ENCODE data around the gene SIGLECL1. TPM values are rescaled to one million over a fixed set of nuclear protein-coding genes. Genes with fewer than 3 reads are reported as not detected.

The SIGLECL1 gene
- total RNA-seq, 1 experiment from 2014 or later, result not detected

- H3K9me3 ChIP-seq (ENCODE audit: control insufficient read depth, low read depth, low read length), result no peaks in the 10 kb centered on the region
- peaks cover 0 to 9% of the 10 kb centered on the region in 2 experiments; a peak in 2 of 4 replicates for H3K4me1 Mint-ChIP-seq
- H3K79me2 ChIP-seq (ENCODE audit: insufficient read depth, low read length), result no peaks in the 10 kb centered on the region
- no CpG with 5 or more reads among the region's 8 CpGs for WGBS (ENCODE audit: extremely low coverage, insufficient read length, low lambda C conversion rate)
- H3K27me3 ChIP-seq (ENCODE audit: insufficient read depth, low read length), result peaks cover 3% of the 10 kb centered on the region; the same call in 1 of the 2 replicates
- H3K14ac ChIP-seq (ENCODE audit: insufficient read depth, low read length), result no peak overlapping the region
- H3K23ac ChIP-seq (ENCODE audit: insufficient read length, low read depth, low read length), result no peak overlapping the region
- H3K23me2 ChIP-seq (ENCODE audit: insufficient read length, low read depth, low read length, poor library complexity, severe bottlenecking), result no peaks in the 10 kb centered on the region
- H2BK15ac ChIP-seq (ENCODE audit: low read depth, low read length), result no peak overlapping the region
- H3K27me3 Mint-ChIP-seq (ENCODE audit: low read depth), result peaks cover 9% of the 10 kb centered on the region
- no peak overlapping the region for H2AFZ ChIP-seq (ENCODE audit: low read length)
- no peak overlapping the region for H3K27ac ChIP-seq (ENCODE audit: insufficient read length, low read depth, low read length)
- H3K27ac Mint-ChIP-seq, result no peak overlapping the region
- no peak overlapping the region for H3K18ac ChIP-seq (ENCODE audit: insufficient read length, low read depth, low read length)
- DNase-seq, result peak; percentile 9
- H3K79me1 ChIP-seq (ENCODE audit: insufficient read depth, low read depth, low read length, poor library complexity, severe bottlenecking), result no peaks in the 10 kb centered on the region
- H2BK120ac ChIP-seq (ENCODE audit: low read depth, low read length, poor library complexity, severe bottlenecking), result no peak overlapping the region
- no peak overlapping the region for H2BK20ac ChIP-seq (ENCODE audit: low read depth, low read length, poor library complexity, severe bottlenecking)
- no peak overlapping the region for H3T11ph ChIP-seq (ENCODE audit: low read length)
- H2BK12ac ChIP-seq (ENCODE audit: insufficient read length, low read depth, low read length), result no peak overlapping the region
- no peak overlapping the region for H2BK5ac ChIP-seq (ENCODE audit: insufficient read length, low read length)
- peaks cover 0 to 5% of the 10 kb centered on the region in 2 experiments; a peak in 2 of 5 replicates for H3K9me3 Mint-ChIP-seq
- no peak for TF ChIP-seq CTCF (conservative IDR thresholded peaks at IDR 0.05)
- H2AK5ac ChIP-seq (ENCODE audit: insufficient read length, low read length), result no peak overlapping the region
- H3K4me3 Mint-ChIP-seq, result no peak overlapping the region
- no peak overlapping the region for H3K56ac ChIP-seq (ENCODE audit: insufficient read length, low read depth, low read length)
- H3K4me1 ChIP-seq (ENCODE audit: insufficient read depth, low read length), result no peaks in the 10 kb centered on the region
- H4K5ac ChIP-seq (ENCODE audit: insufficient read length, low read depth, low read length), result no peak overlapping the region
- H3K4me2 ChIP-seq (ENCODE audit: insufficient read depth, insufficient read length, low read length), result no peak overlapping the region
- H3K36me3 Mint-ChIP-seq (ENCODE audit: insufficient read depth in 1 of 3, low read depth in 3 of 3), result no peaks in the 10 kb centered on the region
- H4K8ac ChIP-seq (replicated peaks; ENCODE audit: insufficient read length, low read depth, low read length), result no peak overlapping the region
- no peak overlapping the region for H3K4ac ChIP-seq (ENCODE audit: low read depth, low read length)
- no peak overlapping the region for H4K91ac ChIP-seq (ENCODE audit: insufficient read length, low read depth, low read length)
- no peak overlapping the region for H3K9ac ChIP-seq (ENCODE audit: extremely low read depth, insufficient read length, low read length)
- no peaks in the 10 kb centered on the region for H4K20me1 ChIP-seq (ENCODE audit: control insufficient read depth, insufficient read depth, insufficient read length)
Observed at GRCh38 chr19:51274049-51274770, 23.3 kb downstream of the SIGLECL1 start.

Data from H9 (cell line).